CD14-positive monocyte (primary cell): Measurements from ENCODE around the gene ATP5PD. TPM values are rescaled to one million over a fixed set of nuclear protein-coding genes. Genes with fewer than 3 reads are reported as not detected.
"Not testable (repeated sequence)": the region's sequence is repeated elsewhere in the genome, so short reads cannot be mapped to it uniquely, and the experiment has no call there.

Source experiments
- DNase-seq, 3 donors: peaks; one replicate each; pipeline ENCODE4 v3.0.0-alpha.2; 2011 to 2022
- H2AFZ ChIP-seq: 2 replicates; pipeline ENCODE4 v1.6.0; 2012; ENCODE audit warnings: mild to moderate bottlenecking, low read depth, low read length, inconsistent platforms; ENCODE audit not compliant: insufficient read depth, poor library complexity, severe bottlenecking
- H3K27ac ChIP-seq, 2 donors: 1 replicate in 1 of 2; 2 replicates in 1 of 2; pipeline ENCODE4 v1.5.1; 2012 to 2013; ENCODE audit warnings: low read length in 2 of 2, control low read depth in 1 of 2, inconsistent platforms in 1 of 2, low read depth in 1 of 2, mild to moderate bottlenecking in 1 of 2
- H3K27me3 ChIP-seq, 2 donors: one replicate each; pipeline versions ENCODE4 v1.6.0 to v1.6.1; 2011 to 2013; ENCODE audit warnings: low read length in 2 of 2; ENCODE audit not compliant: control insufficient read depth in 2 of 2, insufficient read depth in 2 of 2
- H3K36me3 ChIP-seq, 2 donors: replicated peaks in 1 of 2; 1 replicate in 1 of 2; 2 replicates in 1 of 2; pipeline versions ENCODE4 v1.5.1 to v1.6.1; 2012 to 2013; ENCODE audit warnings: low read length in 2 of 2, control low read depth in 1 of 2, inconsistent platforms in 1 of 2, mild to moderate bottlenecking in 1 of 2; ENCODE audit not compliant: insufficient read depth in 2 of 2, control insufficient read depth in 1 of 2
- H3K4me1 ChIP-seq, 2 donors: 1 replicate in 1 of 2; 2 replicates in 1 of 2; pipeline versions ENCODE4 v1.5.1 to v1.6.1; 2012 to 2013; ENCODE audit warnings: low read length in 2 of 2, control low read depth in 1 of 2, inconsistent platforms in 1 of 2, mild to moderate bottlenecking in 1 of 2, moderate library complexity in 1 of 2; ENCODE audit not compliant: insufficient read depth in 2 of 2, control insufficient read depth in 1 of 2
- H3K4me2 ChIP-seq: replicated peaks from 2 replicates; pipeline ENCODE3; 2012; ENCODE audit warnings: low read length, moderate library complexity, mild to moderate bottlenecking; ENCODE audit not compliant: poor library complexity, severe bottlenecking; ENCODE audit errors: extremely low read depth
- H3K4me3 ChIP-seq, 3 experiments: fragments of 200-600 bp in 1 of 3; sonication (generic) in 1 of 3; replicated peaks in 1 of 3; 1 replicate in 2 of 3; 2 replicates in 1 of 3; pipeline ENCODE4 v1.5.1; 2011 to 2013; ENCODE audit warnings: low read length in 3 of 3, mild to moderate bottlenecking in 3 of 3, control low read depth in 2 of 3, low read depth in 2 of 3, inconsistent platforms in 1 of 3, moderate library complexity in 1 of 3
- H3K79me2 ChIP-seq: 2 replicates; pipeline ENCODE4 v1.6.0; 2012; ENCODE audit warnings: mild to moderate bottlenecking, control low read depth, inconsistent platforms, low read length, moderate library complexity; ENCODE audit not compliant: insufficient read depth
- H3K9ac ChIP-seq: 2 replicates; pipeline ENCODE4 v1.6.0; 2017; ENCODE audit warnings: low read length, mild to moderate bottlenecking; ENCODE audit not compliant: insufficient read depth, poor library complexity, severe bottlenecking
- H3K9me3 ChIP-seq, 2 donors: replicated peaks in 1 of 2; 1 replicate in 1 of 2; 2 replicates in 1 of 2; pipeline versions ENCODE4 v1.5.1 to v1.6.1; 2012 to 2013; ENCODE audit warnings: low read length in 2 of 2, control low read depth in 1 of 2; ENCODE audit not compliant: control insufficient read depth in 1 of 2, insufficient read depth in 1 of 2
- H4K20me1 ChIP-seq: 2 replicates; pipeline ENCODE4 v1.6.0; 2012; ENCODE audit warnings: mild to moderate bottlenecking, low read length, control low read depth, moderate library complexity; ENCODE audit not compliant: insufficient read depth
- H3K27ac Mint-ChIP-seq, 7 donors: one replicate each; pipeline ENCODE4 v1.8.0; 2020; ENCODE audit warnings: mild to moderate bottlenecking in 7 of 7, mixed read lengths in 7 of 7, moderate library complexity in 6 of 7, inconsistent platforms in 2 of 7
- H3K27me3 Mint-ChIP-seq, 3 donors: one replicate each; pipeline ENCODE4 v1.8.0; 2021 to 2022; ENCODE audit warnings: low read depth in 3 of 3, mild to moderate bottlenecking in 3 of 3, mixed read lengths in 3 of 3, moderate library complexity in 3 of 3, inconsistent platforms in 1 of 3
- H3K36me3 Mint-ChIP-seq, 2 donors: one replicate each; pipeline ENCODE4 v1.8.0; 2020; ENCODE audit warnings: mixed read lengths in 2 of 2, inconsistent platforms in 1 of 2, mild to moderate bottlenecking in 1 of 2
- H3K4me1 Mint-ChIP-seq: one replicate; pipeline ENCODE4 v1.8.0; 2020; ENCODE audit warnings: mild to moderate bottlenecking, mixed read lengths
- H3K4me3 Mint-ChIP-seq, 2 donors: one replicate each; pipeline ENCODE4 v1.8.0; 2020; ENCODE audit warnings: mild to moderate bottlenecking in 2 of 2, mixed read lengths in 2 of 2, moderate library complexity in 1 of 2
- H3K9me3 Mint-ChIP-seq, 7 donors: one replicate each; pipeline ENCODE4 v1.8.0; 2020 to 2022; ENCODE audit warnings: mixed read lengths in 7 of 7, mild to moderate bottlenecking in 6 of 7, moderate library complexity in 6 of 7, inconsistent platforms in 2 of 7
- CTCF ChIP-seq: fragments of 200-600 bp; IDR thresholded peaks from one replicate; pipeline ENCODE4 v1.8.0; 2022; ENCODE audit warnings: antibody characterized with exemption, mild to moderate bottlenecking
- WGBS: methylation state at CpG from one replicate; pipeline ENCODE4 v1.1.5; 2013; ENCODE audit warnings: missing lambda C conversion rate; ENCODE audit not compliant: insufficient coverage; 5-methylcytosine and 5-hydroxymethylcytosine counted together
- intact Hi-C, 2 donors: fragments of 100-400 bp; cut with micrococcal nuclease; formaldehyde crosslinking; loops; one replicate each; pipeline versions ENCODE4 v1.15.0 to v1.15.1; 2023
- polyA plus RNA-seq, 3 donors: library from polyadenylated mRNA; depleted of rRNA in 1 of 3; unstranded in 2 of 3; stranded (reverse) in 1 of 3; fragments of 300-500 nt in 2 of 3; fragments of >200 nt in 1 of 3; fragmentation: Illumina TruSeq in 2 of 3; gene quantifications; 1 replicate in 2 of 3; 2 replicates in 1 of 3; pipeline ENCODE4 v1.2.3, GENCODE V29; 2012 to 2021

Gene ATP5PD
- polyA plus RNA-seq, 3 donors = 139 to 451 (median 437) TPM

GRCh38 chr17:75025398-75025734, 21.4 kb downstream of the ATP5PD start:
- H3K4me2 ChIP-seq, H3K79me2 ChIP-seq, intact Hi-C loops, H3K9ac ChIP-seq, H3K27me3 Mint-ChIP-seq, H3K27ac ChIP-seq, H3K27me3 ChIP-seq, H3K4me3 ChIP-seq, DNase-seq, H4K20me1 ChIP-seq: not testable (repeated sequence)
- H2AFZ ChIP-seq = peak overlapping the region; percentile 50
- Mint-ChIP-seq H3K9me3 (peaks cover 9 to 17% (median 13%) of the 10 kb centered on the region in 7 donors), H3K36me3 (peaks cover 28 to 39% of the 10 kb centered on the region in 2 donors), H3K27ac (peak overlapping the region in 4 of 7 donors; percentile 8 to 38 (median 34)), H3K4me1 (peaks cover 38% of the 10 kb centered on the region), H3K4me3 (peak overlapping the region in 1 of 2 donors; percentile 66)
- peaks cover 2 to 15% of the 10 kb centered on the region in 2 donors for H3K9me3 ChIP-seq
- 8% methylated on average over 9 of the region's 9 CpGs for WGBS
- peaks cover 23 to 25% of the 10 kb centered on the region in 2 donors for H3K36me3 ChIP-seq
- peaks cover 18 to 27% of the 10 kb centered on the region in 2 donors for H3K4me1 ChIP-seq

GRCh38 chr17:75024686-75025397, 21.9 kb downstream of the ATP5PD start:
- 70% methylated on average over 5 of the region's 10 CpGs for WGBS
- H3K27ac ChIP-seq = no peak overlapping the region

More at GRCh38 chr17:75024686-75025397, 21.9 kb downstream of the ATP5PD start:
- Histone ChIP-seq H3K36me3 (peaks cover 28 to 30% of the 10 kb centered on the region in 2 donors), H2AFZ (peak overlapping the region; percentile 50), H3K9ac (no peak overlapping the region), H3K27me3 (no peaks in the 10 kb centered on the region), H3K9me3 (peaks cover 0 to 9% of the 10 kb centered on the region in 2 donors), H3K79me2 (no peaks in the 10 kb centered on the region), H3K4me2 (no peak overlapping the region), H4K20me1 (no peaks in the 10 kb centered on the region), H3K4me1 (peaks cover 18 to 27% of the 10 kb centered on the region in 2 donors), H3K4me3 (no peak overlapping the region)
- peaks cover 6 to 12% (median 8%) of the 10 kb centered on the region in 7 donors for H3K9me3 Mint-ChIP-seq
- TF ChIP-seq CTCF = no peak
- H3K27me3 Mint-ChIP-seq = peaks cover 0 to 1% (median 0%) of the 10 kb centered on the region in 3 donors
- no peak for DNase-seq
- H3K27ac Mint-ChIP-seq = peak overlapping the region in 2 of 7 donors; percentile 8 to 38
- H3K4me3 Mint-ChIP-seq = peak overlapping the region in 1 of 2 donors; percentile 66
- peaks cover 38% of the 10 kb centered on the region for H3K4me1 Mint-ChIP-seq
- intact Hi-C loops = no loop called here
- peaks cover 33 to 42% of the 10 kb centered on the region in 2 donors for H3K36me3 Mint-ChIP-seq
